HG03469 (cell line): ENCODE results near the gene EML6.
"Not testable (repeated sequence)": the region's sequence is repeated elsewhere in the genome, so short reads cannot be mapped to it uniquely, and the experiment has no call there.

Experiments used
- ATAC-seq: cut with Tn5 transposase; IDR thresholded peaks from one replicate; pipeline ENCODE4 v1.9.1; 2021; ENCODE audit warnings: mild to moderate bottlenecking, moderate library complexity, moderate number of reproducible peaks; ENCODE audit not compliant: unreplicated experiment

The EML6 gene

DNA sequence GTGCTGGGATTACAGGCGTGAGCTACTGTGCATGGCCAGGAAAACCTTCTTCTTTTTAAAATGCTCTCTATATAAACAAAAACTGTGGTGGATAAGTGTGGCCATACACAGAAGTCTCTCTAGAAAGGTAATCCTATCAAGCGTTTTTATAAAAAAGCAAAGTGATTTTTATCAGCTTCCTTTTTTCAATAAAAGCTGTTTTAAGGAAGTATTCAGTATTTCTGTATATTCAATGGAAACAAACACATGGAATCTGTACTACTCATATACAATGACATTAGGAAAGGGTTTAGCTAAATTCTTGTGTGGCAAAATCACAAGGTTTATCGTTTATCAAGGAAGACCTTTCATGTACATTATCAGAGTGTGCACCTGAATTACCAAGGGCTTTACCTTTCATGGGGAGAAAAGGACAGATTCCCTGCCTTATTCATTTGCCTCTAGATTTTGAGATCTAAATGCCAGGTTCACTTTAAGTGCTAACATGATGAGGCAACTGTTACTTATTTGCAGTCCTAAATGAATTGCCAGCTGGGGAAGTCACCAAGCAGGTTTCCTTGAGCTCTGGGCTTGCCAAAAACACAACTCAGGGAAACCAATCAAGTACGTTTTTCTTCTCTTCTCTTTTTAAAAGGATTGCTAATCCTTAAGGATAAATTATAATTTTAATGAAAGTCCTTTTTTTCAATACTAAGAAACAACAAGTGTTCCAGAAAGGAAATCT, 256.0 kb downstream of the EML6 start:
- ATAC-seq: no peak

DNA sequence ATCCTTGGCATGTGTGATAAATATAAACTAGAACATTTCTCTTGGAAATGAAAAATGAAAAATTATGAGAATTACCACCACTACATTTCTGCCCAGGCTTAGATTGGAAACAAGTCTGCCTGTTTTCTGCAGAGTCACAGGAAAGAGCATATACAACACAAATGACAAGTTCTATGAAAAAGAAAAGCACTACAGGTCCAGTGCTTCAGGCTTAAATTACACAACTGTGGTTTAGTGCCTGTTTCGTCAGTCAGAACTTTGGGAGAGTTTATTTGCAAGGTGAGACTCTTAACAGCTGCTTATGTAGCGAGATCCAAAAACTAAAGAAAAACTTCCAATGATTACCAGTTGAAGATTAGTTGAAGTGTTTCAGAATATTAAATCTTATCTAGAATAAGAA, 257.9 kb downstream of the EML6 start:
- no peak for ATAC-seq

DNA sequence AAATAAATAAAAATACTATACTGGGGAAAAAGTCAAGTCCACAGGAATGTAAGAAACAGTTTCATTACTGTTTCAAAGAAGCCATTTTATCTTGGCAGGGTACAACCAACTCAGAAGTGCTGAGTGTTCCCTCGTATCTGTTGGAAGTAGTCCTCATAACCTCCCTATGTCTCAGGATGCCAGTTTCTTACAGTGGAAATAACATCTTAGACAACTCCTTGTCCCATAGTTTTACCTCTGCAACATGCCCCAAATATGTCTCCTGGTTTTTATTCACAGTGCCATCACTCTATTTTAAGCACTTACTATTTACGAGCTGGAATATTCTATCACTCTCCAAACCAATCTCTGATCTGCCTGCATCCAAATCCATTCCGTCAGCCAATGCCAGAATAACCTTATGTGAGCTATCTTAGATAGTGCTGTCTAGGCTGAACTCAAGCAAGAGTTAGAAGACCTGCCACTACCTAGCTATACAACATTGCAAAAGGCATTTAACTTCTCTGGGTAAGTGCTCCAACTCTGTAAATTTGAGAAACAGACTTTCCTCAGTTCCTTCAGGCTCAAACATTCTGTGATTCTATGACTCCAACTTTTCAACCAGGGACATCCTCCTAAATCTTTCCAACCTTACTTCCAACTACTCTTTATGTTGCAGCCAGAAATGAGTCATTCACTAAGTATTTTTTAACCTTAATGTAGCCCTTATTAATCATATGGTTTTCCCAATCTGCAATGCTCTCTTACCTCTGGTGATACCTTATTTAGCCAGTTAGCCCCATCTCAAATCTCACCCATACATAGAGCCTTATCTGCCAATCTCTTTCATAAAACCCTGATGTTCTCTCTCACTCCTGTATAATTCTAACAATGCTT, 260.1 kb downstream of the EML6 start:
- ATAC-seq: no peak

DNA sequence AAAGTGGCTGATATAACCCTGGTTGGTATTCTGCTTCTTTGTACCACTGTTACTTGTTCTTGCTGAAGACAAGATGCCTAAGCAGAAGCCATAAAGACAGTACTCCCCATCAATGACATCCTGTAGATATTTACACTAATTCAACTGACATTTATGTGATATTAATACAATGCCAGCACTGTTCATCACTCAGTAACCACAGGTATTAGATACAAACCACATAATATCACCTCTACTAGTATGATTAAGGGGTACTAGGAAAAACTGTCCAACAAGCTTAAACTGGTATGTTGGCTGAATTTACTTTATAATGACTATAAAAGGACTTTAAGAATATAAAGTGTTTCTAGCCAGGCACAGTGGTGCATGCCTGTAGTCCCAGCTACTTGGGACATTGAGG, 261.0 kb downstream of the EML6 start:
- ATAC-seq: no peak

DNA sequence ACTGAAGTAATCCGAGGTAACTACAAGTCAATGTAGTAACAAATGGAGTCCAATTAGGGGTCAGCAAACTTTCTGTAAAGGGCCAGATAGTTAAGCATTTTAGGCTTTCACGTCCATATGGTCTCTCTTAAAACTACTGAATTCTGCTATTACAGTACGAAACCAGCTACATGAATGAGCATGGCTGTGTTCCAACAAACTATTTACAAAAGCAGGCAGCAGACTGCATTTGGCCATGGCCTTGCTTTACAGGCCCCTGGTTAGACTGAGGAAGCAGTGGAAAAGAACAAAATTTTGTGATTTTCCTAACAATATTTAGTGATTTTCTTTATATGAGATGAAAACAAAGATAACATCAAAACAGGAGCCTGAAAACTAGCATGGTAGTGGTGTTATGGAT, 262.8 kb downstream of the EML6 start:
- ATAC-seq: no peak

DNA sequence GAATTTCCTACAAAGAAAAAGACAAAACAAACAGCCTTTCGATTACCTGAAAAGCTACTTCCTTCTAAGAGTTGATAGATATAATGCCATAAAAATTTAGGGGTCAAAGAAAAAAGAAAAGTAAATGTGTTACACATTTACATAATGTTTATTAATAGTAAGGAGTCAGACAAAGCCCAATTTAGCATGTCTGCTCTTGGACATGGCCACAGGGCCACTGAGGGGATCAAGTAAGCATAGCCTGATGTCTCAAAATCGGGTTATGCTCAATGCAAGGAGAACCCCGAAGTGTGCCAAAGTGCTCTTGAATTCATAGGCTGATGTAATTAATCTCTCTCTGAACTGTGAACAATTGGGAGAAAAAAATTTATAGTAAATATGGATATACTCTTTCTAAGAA, 265.1 kb downstream of the EML6 start:
- ATAC-seq: no peak

DNA sequence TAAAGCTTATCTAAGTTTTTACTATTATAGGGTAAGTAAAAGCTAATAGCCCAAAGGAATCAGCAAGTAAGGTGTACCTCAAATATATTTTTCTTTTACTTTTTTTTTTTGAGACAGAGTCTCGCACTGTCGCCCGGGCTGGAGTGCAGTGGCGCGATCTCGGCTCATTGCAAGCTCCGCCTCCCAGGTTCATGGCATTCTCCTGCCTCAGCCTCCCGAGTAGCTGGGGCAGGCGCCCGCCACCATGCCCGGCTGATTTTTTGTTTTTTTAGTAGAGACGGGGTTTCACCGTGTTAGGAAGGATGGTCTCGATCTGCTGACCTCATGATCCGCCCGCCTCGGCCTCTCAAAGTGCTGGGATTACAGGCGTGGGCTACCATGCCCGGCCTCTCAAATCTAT, 267.2 kb downstream of the EML6 start:
- not testable (repeated sequence) for ATAC-seq

DNA sequence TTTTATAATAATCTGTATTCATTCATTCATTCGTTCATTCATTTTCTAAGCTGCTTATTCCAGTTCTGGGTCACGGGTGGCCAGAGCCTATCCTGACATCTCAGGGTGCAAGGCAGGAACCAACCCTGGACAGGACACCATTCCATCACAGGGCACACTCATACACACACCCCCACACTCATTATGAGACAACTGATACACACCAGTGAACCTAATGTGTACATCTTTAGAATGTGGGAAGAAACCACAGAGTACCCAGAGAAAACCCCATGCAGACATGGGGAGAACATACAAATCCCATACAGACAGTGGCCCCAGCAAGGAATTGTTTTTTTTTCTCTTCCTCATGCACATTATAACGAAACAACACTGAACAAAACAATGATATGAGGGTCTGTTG, 272.1 kb downstream of the EML6 start:
- ATAC-seq: no peak

DNA sequence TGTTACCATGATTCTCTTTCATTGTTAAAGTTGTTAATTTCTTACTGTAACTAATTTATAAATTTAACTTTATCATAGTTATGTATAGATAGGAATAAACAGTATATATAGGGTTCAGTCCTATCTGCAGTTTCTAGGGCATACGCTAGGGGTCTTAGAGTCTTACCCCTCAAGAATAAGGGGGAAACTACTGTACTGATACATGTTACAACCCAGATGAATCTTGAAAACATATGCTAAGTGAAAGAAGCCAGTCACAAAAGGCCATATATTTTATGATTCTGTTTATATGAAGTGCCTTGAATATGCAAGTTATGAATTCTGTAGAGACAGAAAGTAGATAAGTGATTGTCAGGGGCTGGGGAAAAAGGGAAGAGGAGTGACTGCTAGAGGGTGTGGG, 274.4 kb downstream of the EML6 start:
- no peak for ATAC-seq

DNA sequence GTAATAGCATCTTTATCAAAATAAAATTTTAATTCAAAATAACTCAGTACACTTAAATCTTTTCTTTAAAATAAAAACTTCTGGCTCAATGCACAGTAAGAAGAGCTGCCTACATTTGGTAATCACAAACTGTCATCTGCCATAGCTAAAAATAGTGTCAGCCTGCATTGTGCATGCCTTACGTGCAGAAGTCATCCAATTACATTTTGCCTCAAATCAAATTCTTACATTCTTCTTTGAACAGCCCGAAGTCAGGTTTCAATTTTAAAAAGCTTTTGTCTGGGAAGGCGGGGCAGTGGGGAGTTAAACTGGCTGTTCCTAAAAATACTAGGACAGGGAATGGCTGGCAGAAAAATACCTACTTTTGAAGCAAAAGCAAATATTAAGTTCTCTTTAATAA, 275.7 kb downstream of the EML6 start:
- no peak for ATAC-seq

DNA sequence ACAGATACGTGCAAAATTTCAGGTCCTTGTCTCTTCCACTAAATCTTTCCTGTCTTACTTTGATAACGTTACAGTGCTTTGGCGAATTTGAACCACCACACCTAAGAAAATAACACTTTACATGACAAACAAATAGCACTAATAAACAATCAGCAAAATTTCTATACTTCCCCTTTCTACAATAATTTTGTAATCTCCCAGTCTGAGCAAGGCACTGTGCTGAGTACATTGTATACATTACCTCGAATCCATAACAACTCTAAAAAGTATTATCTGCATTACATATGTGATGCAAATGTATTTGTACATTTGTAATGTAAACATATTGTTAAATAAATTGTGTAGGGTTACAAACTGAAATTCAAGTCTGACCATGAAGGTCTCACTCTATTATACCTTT, 276.9 kb downstream of the EML6 start:
- no peak for ATAC-seq

DNA sequence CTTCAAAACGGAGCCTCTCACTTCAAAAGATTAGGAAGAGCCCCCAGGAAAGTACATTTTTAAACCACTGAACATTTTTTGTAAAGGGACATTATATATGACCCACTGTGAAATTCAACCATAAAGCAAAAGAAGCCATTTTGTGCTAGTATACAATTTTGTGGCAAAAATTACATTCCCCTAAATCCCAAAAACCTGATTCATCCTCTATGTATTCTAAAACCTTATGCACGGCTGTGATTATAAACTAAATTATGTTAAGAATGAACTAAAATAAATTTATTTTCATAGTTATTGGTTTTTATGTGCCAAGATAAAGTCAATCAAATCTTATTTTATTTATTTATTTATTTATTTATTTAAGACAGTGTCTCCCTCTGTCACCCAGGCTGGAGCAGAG, 278.3 kb downstream of the EML6 start:
- ATAC-seq: no peak

DNA sequence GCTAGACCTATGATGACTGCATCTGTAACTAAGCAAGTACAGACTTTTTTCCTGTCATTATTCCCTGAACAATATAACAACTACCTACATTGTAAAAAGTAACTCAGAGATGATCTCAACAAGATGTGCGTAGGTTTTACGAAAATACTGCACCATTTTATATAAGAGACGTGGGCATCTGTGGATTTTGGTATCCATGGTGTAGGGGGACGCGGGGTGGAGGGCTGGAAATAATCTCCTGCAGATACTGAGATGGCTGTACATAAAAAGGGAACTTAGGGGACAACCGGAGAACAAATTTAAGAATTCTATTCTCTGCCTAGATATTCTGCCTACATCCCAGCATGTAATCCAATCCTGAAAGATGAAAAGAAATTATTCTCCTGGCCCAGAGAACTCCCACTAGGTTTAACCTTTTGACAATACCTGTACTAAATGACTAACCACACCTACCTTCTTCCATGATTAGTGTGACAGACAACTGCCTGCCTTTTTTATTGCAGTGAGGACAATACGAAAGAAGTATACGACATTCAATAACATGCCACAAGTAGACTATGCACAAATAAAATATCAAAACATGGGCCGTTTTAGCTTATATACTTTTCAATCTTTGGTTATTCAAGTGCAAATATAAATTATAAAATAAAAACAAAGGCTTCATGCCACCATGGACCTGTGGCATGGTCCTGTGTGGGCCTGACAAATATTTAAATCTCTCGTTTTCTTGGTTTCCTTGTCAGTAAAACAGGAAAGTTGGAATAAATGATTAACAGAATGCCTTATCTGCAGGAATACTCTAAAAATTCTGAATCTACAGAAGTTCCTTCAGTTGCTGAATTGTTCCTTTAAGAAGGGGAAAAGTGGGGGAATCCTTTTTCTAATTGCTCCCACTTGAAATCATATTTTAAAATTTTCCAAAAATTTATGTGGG, 280.5 kb downstream of the EML6 start:
- ATAC-seq: no peak

DNA sequence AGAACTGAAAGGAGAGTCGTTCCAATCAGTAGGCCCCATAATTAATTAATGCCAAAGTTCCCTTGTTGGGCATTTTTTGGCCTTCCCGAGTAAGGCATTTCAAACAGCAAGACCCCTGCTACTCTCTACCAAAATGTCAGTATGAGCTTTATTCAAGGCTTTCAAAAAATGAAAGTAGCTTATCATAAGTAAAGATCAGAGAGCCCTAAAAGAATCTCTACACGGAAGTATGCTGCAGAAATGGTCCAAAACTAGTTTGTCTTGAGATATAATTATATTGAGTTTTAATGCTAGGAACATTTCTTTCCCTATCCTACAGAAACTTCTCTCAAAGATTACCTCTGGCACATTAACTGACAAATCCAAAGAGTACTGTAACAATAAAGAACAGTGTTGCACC, 282.8 kb downstream of the EML6 start:
- ATAC-seq: no peak

DNA sequence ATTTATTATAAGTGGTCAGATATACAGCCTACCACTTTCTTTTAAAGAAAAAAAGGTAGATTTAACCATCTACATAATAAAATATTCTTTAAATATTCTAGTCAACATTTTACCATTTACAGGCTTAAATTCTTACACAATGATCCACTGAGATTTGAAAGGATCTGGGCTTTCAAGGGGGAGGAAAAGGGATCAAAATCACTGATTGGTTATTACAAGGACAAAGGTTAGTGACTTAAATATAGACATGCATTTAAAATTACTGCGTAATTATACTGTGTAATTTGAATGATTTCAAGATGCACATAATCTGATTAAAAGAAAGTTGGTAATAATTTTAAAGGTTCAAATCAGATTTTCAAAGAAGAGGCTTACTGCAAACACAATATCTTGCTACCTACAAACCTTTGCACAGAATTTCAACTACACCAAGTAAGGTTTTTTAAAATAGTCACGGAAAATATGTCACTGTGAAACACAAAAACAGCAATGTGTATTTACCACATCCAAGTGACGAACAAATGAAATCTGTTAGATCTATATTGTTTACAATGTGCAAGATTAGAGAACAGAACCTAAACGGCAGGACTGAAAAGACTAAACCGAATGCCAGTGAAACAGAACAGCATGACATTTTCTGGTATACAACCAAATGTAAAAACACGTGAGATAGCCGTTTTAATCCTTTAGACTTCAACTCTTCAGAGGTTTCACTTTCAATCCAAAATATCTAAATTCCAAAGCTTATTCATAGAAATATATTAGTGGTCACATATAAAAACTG, 286.0 kb downstream of the EML6 start:
- peak; percentile 11 for ATAC-seq

DNA sequence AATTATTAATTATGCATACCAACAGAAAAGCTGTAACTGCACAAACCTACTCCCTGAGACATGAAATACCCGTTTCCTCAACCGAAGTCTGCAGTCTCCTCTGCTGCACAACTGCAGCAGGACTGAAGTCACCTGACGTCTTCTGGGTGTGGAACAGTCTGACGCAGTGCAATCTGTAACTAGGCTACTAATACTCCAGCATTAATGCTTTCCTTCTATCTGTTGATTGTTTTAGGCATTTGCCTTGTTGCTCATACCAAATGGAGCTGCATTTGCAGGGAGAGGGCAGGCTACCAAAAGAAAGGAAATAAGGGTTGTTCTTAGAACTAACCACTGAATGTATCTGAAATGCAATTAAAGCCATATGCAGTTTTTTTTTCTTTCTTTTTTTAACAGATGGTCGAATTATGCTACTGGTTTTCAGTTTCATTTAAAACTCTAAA, 286.7 kb downstream of the EML6 start:
- peak; percentile 95 for ATAC-seq

DNA sequence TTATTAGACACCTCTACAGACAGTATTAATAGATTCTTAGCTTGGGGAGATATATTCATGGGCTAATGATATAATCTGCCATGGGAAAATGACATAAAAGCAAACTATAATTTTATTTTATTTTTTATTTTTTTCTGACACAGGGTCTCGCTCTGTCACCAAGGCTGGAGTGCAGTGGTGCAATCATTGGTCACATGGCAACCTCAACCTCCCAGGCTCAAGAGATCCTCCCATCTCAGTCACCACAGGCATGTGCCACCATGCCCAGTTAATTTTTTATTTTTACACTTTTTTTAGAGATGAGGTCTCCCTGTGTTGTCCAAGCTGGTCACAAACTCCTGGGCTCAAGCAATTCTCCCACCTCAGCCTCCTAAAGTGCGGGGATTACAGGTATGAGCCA, 287.5 kb downstream of the EML6 start:
- ATAC-seq: no peak

DNA sequence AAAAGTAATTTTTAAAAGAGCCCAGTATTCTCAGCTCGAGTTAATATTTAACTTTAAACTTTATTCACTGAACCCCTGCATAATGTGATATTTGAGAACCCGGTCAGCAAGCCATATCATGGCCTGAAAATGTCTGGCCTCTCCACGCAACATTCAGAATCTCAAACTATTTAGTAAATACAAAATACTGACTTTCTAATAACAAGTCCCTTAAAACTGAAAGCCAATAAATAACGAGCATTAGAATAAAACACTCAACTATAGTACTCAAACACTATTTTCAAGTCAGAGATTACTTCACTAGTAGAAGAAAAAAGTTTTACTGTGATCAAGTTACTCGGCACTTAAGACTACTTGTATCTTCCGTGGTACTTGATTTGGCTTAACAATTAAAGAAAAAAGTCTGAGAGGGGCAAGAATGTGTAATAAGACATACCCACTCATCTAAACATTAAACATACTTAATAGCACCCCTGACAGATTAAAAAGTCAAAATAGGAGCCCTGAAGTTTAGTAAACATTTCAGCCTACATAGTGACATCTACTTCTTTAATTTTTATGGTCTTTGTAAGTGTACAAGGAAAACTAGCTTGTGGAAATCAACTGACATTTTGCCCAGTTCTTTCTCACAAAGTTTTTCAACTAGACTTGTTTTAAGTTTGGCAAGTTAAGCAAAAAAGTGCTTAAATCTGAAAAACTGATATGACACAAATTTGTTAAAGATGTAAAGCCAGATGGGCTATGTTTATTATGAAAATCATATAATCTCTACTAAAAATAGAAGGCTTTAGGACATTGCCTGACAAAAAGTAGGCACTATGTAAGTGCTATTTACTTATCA, 288.6 kb downstream of the EML6 start:
- no peak for ATAC-seq

DNA sequence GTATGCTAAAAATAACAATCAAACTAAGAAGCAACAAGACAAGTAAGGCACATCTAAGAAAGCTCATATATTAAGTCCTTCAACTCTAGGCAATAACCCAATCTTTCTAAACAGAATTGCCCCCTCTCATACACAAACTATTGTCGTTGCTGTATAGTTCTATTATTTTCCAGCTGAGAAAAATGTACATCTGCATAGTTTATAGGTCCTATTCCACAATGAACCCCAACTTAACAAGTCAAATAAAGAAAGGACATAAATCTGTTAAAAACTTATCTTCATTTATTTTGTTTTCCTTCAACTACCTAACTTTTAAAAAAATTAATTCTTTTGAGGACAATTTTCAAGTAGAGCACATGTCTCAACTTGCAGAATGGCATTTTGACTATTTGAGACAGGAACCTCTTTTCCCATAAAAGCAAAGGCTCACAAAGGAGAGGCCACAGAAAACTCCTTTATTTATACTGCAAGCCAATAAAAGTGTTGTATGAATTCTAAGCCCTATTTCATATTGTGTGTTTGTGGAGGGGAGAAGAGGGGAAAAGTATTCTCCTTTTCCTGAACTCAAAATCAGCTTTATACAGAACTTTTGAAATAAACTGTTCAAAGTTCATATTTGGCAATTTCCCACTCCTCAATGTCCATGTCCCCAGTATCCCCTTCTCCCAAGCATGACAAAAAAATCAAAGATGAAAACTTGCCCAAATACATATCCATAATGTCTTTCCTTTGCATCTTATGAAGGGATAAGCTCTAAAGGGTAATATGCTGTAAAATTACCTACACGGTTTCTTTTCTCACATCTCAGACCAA, 289.4 kb downstream of the EML6 start:
- no peak for ATAC-seq
